Measurements from ENCODE around the gene TRIM22.

GRCh38 chr11:5679811-5680210, 9.8 kb upstream of the TRIM22 start:
- TF ChIP-seq, protein P1, sequence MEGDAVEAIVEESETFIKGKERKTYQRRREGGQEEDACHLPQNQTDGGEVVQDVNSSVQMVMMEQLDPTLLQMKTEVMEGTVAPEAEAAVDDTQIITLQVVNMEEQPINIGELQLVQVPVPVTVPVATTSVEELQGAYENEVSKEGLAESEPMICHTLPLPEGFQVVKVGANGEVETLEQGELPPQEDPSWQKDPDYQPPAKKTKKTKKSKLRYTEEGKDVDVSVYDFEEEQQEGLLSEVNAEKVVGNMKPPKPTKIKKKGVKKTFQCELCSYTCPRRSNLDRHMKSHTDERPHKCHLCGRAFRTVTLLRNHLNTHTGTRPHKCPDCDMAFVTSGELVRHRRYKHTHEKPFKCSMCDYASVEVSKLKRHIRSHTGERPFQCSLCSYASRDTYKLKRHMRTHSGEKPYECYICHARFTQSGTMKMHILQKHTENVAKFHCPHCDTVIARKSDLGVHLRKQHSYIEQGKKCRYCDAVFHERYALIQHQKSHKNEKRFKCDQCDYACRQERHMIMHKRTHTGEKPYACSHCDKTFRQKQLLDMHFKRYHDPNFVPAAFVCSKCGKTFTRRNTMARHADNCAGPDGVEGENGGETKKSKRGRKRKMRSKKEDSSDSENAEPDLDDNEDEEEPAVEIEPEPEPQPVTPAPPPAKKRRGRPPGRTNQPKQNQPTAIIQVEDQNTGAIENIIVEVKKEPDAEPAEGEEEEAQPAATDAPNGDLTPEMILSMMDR (IDR thresholded peaks at IDR 0.05): no peak
- TF ChIP-seq POLR2A (IDR thresholded peaks at IDR 0.05): no peak

Measured in thyroid gland (tissue), 4 donors.